Transverse colon (tissue), 4 donors: ENCODE measurements around the gene E4F1.

Source experiments
- EP300 ChIP-seq: sonication (generic); formaldehyde crosslinking; IDR thresholded peaks from one replicate; pipeline ENCODE4 v1.6.1; 2017; ENCODE audit warnings: antibody characterized with exemption, low read depth
- POLR2A ChIP-seq: fragments of 450-650 bp; IDR thresholded peaks from one replicate; pipeline ENCODE4 v1.6.1; 2016; ENCODE audit warnings: antibody characterized with exemption, mild to moderate bottlenecking, moderate library complexity
- POLR2AphosphoS5 ChIP-seq, 3 donors: sonication (generic); formaldehyde crosslinking; IDR thresholded peaks; one replicate each; pipeline ENCODE4 v1.6.1; 2016; ENCODE audit warnings: antibody characterized with exemption in 3 of 3
- TF ChIP-seq, protein P1 (sequence below), 5 experiments: fragments of 200-600 bp in 3 of 5; fragments of 450-650 bp in 2 of 5; sonication (generic) in 3 of 5; IDR thresholded peaks; 1 replicate in 2 of 5; 2 replicates in 3 of 5; pipeline ENCODE4 v1.5.1; 2016 to 2017; ENCODE audit warnings: antibody characterized with exemption in 5 of 5, inconsistent platforms in 3 of 5, mild to moderate bottlenecking in 2 of 5, moderate library complexity in 1 of 5

- TF ChIP-seq, protein P1, sequence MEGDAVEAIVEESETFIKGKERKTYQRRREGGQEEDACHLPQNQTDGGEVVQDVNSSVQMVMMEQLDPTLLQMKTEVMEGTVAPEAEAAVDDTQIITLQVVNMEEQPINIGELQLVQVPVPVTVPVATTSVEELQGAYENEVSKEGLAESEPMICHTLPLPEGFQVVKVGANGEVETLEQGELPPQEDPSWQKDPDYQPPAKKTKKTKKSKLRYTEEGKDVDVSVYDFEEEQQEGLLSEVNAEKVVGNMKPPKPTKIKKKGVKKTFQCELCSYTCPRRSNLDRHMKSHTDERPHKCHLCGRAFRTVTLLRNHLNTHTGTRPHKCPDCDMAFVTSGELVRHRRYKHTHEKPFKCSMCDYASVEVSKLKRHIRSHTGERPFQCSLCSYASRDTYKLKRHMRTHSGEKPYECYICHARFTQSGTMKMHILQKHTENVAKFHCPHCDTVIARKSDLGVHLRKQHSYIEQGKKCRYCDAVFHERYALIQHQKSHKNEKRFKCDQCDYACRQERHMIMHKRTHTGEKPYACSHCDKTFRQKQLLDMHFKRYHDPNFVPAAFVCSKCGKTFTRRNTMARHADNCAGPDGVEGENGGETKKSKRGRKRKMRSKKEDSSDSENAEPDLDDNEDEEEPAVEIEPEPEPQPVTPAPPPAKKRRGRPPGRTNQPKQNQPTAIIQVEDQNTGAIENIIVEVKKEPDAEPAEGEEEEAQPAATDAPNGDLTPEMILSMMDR (IDR thresholded peaks at IDR 0.05): no peak
- TF ChIP-seq EP300: no peak
- TF ChIP-seq POLR2A: no peak
- no peak for TF ChIP-seq POLR2AphosphoS5 (IDR thresholded peaks at IDR 0.05)
Observed at GRCh38 chr16:2280981-2281542, 57.7 kb downstream of the E4F1 start.
